Right lobe of liver (tissue), 4 donors: Measurements from ENCODE around the gene SRCIN1.

Experiments used
- POLR2A ChIP-seq: fragments of 450-650 bp; IDR thresholded peaks from one replicate; pipeline ENCODE4 v1.6.1; 2017; ENCODE audit warnings: antibody characterized with exemption, mild to moderate bottlenecking
- TF ChIP-seq, protein P1 (sequence below), 4 donors: fragments of 200-600 bp in 3 of 4; fragments of 450-650 bp in 1 of 4; IDR thresholded peaks; one replicate each; pipeline versions ENCODE4 v1.5.1 to v1.8.0; 2016 to 2022; ENCODE audit warnings: antibody characterized with exemption in 4 of 4, mild to moderate bottlenecking in 2 of 4
- donor health status: DM: no; HTN: no; CAD: no.
- donor health status: DM: no; HTN: no; CAD: no.
- donor health status: DM: no; HTN: yes; CAD: no.

- TF ChIP-seq, protein P1, sequence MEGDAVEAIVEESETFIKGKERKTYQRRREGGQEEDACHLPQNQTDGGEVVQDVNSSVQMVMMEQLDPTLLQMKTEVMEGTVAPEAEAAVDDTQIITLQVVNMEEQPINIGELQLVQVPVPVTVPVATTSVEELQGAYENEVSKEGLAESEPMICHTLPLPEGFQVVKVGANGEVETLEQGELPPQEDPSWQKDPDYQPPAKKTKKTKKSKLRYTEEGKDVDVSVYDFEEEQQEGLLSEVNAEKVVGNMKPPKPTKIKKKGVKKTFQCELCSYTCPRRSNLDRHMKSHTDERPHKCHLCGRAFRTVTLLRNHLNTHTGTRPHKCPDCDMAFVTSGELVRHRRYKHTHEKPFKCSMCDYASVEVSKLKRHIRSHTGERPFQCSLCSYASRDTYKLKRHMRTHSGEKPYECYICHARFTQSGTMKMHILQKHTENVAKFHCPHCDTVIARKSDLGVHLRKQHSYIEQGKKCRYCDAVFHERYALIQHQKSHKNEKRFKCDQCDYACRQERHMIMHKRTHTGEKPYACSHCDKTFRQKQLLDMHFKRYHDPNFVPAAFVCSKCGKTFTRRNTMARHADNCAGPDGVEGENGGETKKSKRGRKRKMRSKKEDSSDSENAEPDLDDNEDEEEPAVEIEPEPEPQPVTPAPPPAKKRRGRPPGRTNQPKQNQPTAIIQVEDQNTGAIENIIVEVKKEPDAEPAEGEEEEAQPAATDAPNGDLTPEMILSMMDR (IDR thresholded peaks at IDR 0.05), result no peak
- no peak for TF ChIP-seq POLR2A
Measured at GRCh38 chr17:38554430-38555350, 51.1 kb downstream of the SRCIN1 start.
